ENCODE measurements around the gene ENGASE.
A peak's percentile ranks its signal among the peaks of the same experiment; 100 is the strongest.

The ENGASE gene

DNA sequence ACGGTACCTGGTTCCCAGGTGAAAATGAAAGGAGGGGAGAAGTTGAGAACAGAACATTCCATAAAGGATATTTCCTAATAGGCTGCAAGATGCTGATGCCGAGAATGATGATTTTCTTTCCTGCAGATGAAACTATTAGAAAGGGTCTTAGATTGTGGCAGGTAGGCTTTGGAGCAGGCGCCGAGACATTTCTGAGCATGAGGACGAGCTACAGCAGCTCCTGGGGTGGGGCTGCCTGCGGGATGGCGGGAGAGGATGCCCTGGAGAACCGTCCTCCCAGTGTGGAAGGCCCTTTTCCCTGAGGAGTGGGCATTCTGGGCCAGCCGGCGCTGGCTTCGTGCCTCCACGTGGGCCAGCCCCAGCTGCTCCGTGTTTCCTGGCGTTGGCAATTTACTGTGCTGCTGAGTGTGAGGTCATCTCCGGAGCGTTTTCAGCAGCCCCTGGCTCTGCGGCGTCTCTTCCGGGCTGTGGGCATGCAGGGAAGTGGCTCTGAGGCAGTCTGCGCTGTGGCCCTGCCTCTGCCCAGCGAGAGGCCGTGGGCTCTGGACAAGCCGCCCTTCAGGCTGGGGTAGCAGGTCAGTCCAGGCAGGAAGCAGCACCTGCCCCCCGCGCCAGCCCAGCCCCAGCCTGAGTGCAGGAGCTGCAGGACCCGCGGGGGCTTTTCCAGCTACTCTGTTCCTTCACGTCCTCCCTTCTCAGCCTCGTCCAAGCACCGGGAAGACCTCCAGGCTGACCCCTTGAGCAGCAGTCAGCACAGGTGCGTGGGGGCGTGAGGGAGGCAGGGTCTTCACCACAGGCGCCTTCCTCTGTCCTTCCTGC, 12.2 kb downstream of the ENGASE start:
- intact Hi-C loops (cut with DNase I) = no loop called here
- no peak for DNase-seq

DNA sequence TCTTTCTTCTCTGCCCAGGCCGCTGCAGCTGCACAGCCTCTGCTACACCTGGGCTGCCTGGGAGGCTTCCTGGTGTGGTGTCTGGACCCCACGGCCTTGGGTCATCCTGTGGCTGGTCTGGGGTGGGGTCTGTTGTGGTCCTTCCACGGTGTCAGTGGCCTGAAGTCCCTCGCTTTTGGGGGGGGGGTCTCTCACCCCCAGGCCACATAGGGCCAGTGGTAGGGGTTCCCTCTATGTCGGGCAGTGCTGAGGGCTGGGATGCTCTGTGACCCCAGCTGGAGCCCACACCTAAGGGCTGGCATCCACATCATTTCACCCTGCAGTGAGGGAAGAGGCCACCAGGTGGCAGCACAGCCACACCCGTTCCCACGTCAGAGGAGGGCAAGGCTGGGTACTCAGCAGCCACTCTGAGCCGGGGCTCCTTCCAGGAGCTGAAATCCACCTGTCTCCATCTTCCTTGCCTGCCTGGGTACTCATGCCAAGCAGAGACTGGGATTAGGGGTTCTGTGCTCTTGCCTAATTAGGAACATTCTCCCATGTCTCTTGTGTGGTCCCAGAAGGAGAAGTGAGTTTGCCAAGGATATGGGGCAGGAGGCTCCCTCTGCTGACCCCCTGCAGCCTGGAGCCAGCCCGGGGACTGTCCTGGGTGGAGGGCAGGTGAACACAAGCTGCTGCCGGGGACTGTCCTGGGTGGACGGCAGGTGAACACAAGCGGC, 13.0 kb downstream of the ENGASE start:
- intact Hi-C loops (cut with DNase I) = no loop called here
- peak; percentile 60 to 92 (median 83) for DNase-seq

GRCh38 chr17:79088247-79088996, 13.8 kb downstream of the ENGASE start:
- no peak for DNase-seq
- intact Hi-C loops (cut with DNase I) = no loop called here

- intact Hi-C loops (cut with DNase I) = no loop called here
- DNase-seq = no peak
Measured at GRCh38 chr17:79088997-79089328, 14.3 kb downstream of the ENGASE start.

GRCh38 chr17:79089720-79090442, 15.3 kb downstream of the ENGASE start:
- no peak for DNase-seq
- intact Hi-C loops (cut with DNase I) = no loop called here

GRCh38 chr17:79090443-79091225, 16.0 kb downstream of the ENGASE start:
- peak in 5 of 42 donors; percentile 45 to 68 (median 53) for DNase-seq
- intact Hi-C loops (cut with DNase I) = no loop called here

GRCh38 chr17:79091226-79091670, 16.6 kb downstream of the ENGASE start:
- intact Hi-C loops (cut with DNase I) = no loop called here
- no peak for DNase-seq

DNA sequence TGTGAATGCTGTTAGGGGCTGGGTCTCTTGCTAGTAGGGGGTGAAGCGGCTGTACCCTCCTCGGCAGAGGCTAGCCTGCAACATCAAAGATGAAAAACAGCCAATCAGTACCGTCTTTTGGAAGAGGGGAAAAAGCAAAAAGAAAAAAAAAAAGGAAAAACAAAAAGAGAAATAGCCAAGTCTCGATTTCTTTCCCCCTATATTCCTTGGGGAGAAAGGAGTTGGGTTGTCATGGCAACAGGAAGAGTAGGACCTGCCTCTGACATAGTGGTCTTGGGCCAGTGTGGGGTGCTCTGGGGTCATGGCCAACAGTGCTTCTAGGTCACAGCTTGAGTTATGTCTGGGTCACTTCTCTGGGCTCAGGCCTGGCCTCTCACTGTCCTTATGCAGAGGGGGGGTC, 17.9 kb downstream of the ENGASE start:
- intact Hi-C loops (cut with DNase I) = no loop called here
- no peak for DNase-seq

- intact Hi-C loops (cut with DNase I) = no loop called here
- DNase-seq = no peak
Measured at GRCh38 chr17:79093270-79093669, 18.6 kb downstream of the ENGASE start.

DNA sequence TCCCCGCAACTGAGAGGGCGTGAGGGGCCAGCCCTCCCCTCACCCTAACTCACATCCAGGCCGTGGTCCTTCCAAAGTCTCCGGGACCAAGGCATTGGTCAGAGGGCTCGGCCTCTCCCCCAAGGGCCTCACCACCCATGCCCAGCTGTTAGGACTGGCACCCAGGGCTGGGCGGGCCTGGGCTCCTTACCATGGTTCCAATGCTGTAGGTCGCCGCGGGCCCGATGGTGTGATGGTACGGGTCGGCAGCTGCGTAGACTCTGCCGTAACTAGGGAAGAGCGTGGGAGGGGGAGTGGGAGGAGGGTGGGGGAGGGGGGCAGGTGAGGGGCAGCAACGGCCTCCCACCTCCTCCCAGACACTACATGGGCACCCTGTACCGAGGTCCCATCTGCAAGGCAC, 19.6 kb downstream of the ENGASE start:
- intact Hi-C loops (cut with DNase I) = no loop called here
- no peak for DNase-seq

DNA sequence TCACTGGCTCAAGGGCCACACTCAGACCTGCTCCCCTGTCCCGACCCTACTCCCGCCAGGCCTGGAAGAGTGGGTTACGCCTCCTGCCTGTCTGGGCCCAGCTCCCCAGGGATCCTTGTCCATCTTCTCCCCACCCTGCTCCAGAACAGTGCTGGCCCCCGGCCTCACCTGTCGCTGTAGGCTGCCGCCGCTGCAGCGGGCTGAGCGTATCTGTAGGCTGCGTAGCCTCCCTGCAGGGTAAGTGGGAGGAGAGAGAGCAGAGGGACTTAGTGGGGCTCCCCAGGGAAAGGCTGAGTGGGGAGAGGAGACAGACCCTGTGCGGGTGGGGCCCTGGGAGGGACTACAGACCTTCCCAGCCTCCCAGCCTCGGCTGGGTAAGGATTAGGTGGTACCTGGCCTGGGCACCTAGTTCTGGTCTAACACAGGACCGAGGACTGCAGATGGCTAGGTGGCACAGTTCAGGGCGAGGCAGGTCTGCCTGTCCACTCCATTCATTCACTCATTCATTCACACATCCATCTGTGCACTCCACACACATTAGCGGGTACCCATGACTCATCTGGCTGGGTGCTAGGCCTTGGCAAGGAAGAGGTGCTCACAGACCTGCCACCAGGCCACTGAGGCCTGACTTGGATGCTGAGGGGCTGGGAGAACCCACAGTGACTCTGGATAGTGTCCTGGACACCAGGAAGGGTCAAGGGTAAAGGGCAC, 20.9 kb downstream of the ENGASE start:
- intact Hi-C loops (cut with DNase I) = no loop called here

DNA sequence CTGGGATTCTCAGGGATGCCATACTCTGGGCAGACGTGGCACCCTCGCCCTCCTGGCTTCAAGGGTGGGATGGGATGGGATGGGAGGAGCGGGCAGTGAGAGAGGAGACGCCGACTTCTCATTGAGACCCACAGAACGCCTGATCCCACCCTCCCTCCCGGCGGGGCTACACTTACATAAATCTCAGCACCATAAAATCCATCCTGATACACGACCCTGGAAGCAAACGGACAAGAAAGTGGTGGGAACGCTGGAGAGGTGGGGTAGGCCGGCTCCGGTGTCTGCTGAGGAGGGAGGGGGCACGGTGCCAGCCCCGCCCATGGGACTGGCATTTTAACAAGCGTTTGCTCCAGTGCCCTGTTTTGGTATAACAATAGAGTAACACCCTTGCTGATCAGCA, 21.9 kb downstream of the ENGASE start:
- intact Hi-C loops (cut with DNase I) = no loop called here
- no peak for DNase-seq

More for the DNA sequence above, 20.9 kb downstream of the ENGASE start:
- DNase-seq = peak in 5 of 42 donors; percentile 21 to 37 (median 33)

- no peak for DNase-seq
- intact Hi-C loops (cut with DNase I) = no loop called here
Measured at GRCh38 chr17:79097226-79098055, 22.8 kb downstream of the ENGASE start.

DNA sequence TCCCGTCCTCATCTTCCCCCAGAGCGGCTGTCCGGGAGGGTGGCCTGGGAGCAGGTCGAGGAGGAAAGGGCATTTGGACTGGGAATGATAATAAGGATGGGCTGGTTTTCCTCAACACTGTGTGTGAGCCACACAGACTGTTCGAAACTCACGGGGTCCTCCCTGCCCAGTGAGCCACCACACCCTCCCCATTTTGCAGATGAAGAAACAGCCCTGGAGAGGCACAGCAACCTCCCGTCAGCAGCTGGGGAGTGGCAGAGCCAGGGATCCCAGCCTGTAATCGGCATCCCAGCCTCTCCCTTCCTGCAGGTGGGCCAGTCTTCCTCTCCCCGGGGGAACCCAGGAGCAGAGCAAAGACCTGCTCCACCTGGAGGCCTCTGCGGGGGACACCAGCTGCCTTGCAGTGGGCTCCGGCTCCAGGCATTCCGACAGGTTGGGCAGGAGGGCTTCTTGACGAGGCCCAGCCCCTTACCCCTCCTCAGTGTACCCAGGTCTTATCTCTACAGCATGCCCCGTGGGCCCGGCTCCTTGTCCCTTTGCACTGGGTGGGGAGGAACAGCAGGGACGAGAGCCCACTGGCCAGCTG, 23.8 kb downstream of the ENGASE start:
- no peak for DNase-seq
- intact Hi-C loops (cut with DNase I) = no loop called here

- intact Hi-C loops (cut with DNase I) = no loop called here
- DNase-seq = no peak
Measured at GRCh38 chr17:79100405-79100804, 25.8 kb downstream of the ENGASE start.

DNA sequence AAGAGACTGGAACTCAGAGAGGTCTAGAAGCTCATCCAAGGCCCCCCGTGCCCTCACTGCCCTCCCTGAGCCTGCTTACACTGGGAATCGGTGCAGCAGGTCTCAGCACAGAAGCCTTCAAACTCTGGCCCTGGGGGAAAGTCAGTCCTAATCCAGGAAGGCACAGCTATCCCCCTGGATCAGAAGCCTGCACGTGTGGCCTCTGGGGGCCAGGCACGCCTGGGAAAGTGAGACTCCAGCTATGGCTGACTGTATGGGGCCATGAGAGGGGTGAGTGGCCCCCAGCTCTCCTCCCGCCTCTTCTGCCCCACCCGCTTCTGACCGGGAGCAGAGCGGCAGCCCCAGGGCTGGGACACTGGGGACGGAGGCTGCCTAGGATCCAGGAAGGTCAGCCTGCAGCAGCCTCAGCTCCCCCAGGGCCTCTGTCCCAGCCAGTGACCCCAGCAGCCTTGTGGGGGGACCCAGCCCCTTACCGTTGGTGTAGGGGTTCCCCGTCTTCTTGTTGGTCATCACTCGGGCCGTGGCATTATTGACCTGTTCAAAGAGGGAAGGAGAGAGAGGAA, 26.6 kb downstream of the ENGASE start:
- DNase-seq = no peak
- intact Hi-C loops (cut with DNase I) = no loop called here

Measured in head of caudate nucleus (tissue), 42 donors.